ENCODE data around the gene IQSEC3.

GRCh38 chr12:213527-213932, 147.0 kb downstream of the IQSEC3 start:
- TF ChIP-seq CTCF (conservative IDR thresholded peaks at IDR 0.05) = no peak
- TF ChIP-seq ZFX (IDR thresholded peaks at IDR 0.05) = no peak
